ENCODE results near the gene TBL1X. TPM values are rescaled to one million over a fixed set of nuclear protein-coding genes. Genes with fewer than 3 reads are reported as not detected.

TBL1X gene
- total and polyA plus RNA-seq, 2 of the 13 experiments (the other 11 are each of a cell fraction or from before 2014, with no cell fraction given): 17.6 to 19.9 TPM

- TF ChIP-seq FOXJ3 (CRISPR knock-in tag; IDR thresholded peaks at IDR 0.05; ENCODE audit: borderline replicate concordance): no peak
- TF ChIP-seq ZNF816 (CRISPR knock-in tag; IDR thresholded peaks at IDR 0.05; ENCODE audit: borderline replicate concordance): no peak
- no peak for TF ChIP-seq JUN (CRISPR knock-in tag; IDR thresholded peaks at IDR 0.05)
- TF ChIP-seq TOE1 (CRISPR knock-in tag; IDR thresholded peaks at IDR 0.05): no peak
- no peak for TF ChIP-seq ZNF777 (CRISPR knock-in tag; IDR thresholded peaks at IDR 0.05)
- TF ChIP-seq U2AF2 (IDR thresholded peaks at IDR 0.05; ENCODE audit: low read depth, low read length): no peak
- no peak for TF ChIP-seq ZNF616 (CRISPR knock-in tag; IDR thresholded peaks at IDR 0.05; ENCODE audit: low read depth)
- no peak for TF ChIP-seq NONO (IDR thresholded peaks at IDR 0.05)
- no peak for TF ChIP-seq NONO (CRISPR knock-in tag; conservative IDR thresholded peaks at IDR 0.05)
- no peak for TF ChIP-seq PRDM10 (CRISPR knock-in tag; IDR thresholded peaks at IDR 0.05; ENCODE audit: low read depth)
- no peak for TF ChIP-seq ZNF775 (CRISPR knock-in tag; IDR thresholded peaks at IDR 0.05; ENCODE audit: borderline replicate concordance)
- TF ChIP-seq CBFB (CRISPR knock-in tag; IDR thresholded peaks at IDR 0.05): no peak
- peak; percentile 9 for TF ChIP-seq SKI (IDR thresholded peaks at IDR 0.05; ENCODE audit: partially characterized antibody)
- no peak for TF ChIP-seq ZNF772 (CRISPR knock-in tag; IDR thresholded peaks at IDR 0.05)
- no peak for TF ChIP-seq ZNF577 (CRISPR knock-in tag; IDR thresholded peaks at IDR 0.05; ENCODE audit: borderline replicate concordance, low read depth)
- TF ChIP-seq ZNF678 (CRISPR knock-in tag; IDR thresholded peaks at IDR 0.05): no peak
- TF ChIP-seq MAZ (IDR thresholded peaks at IDR 0.05; ENCODE audit: borderline replicate concordance, low read depth, low read length): no peak
- TF ChIP-seq MAZ (CRISPR knock-in tag; IDR thresholded peaks at IDR 0.05; ENCODE audit: low read depth): peak; percentile 34; the same call in 1 of the 2 replicates
- no peak for TF ChIP-seq PLRG1 (conservative IDR thresholded peaks at IDR 0.05)
- no peak for TF ChIP-seq BHLHE40 (IDR thresholded peaks at IDR 0.05; ENCODE audit: low read length)
- no peak for TF ChIP-seq SP140L (CRISPR knock-in tag; IDR thresholded peaks at IDR 0.05; ENCODE audit: borderline replicate concordance)
- no peak for TF ChIP-seq HNRNPUL1 (IDR thresholded peaks at IDR 0.05; ENCODE audit: low read depth, low read length)
- no peak for TF ChIP-seq FOXC1 (CRISPR knock-in tag; IDR thresholded peaks at IDR 0.05; ENCODE audit: borderline replicate concordance)
- TF ChIP-seq KLF9 (CRISPR knock-in tag; IDR thresholded peaks at IDR 0.05; ENCODE audit: low read depth): no peak
- TF ChIP-seq FIP1L1 (IDR thresholded peaks at IDR 0.05; ENCODE audit: borderline replicate concordance, insufficient read depth, low read depth, low read length): no peak
- TF ChIP-seq GPN1 (CRISPR knock-in tag; IDR thresholded peaks at IDR 0.05; ENCODE audit: borderline replicate concordance): no peak
- no peak for TF ChIP-seq KDM6A (CRISPR knock-in tag; IDR thresholded peaks at IDR 0.05; ENCODE audit: low read depth)
- TF ChIP-seq PHF8 (CRISPR knock-in tag; IDR thresholded peaks at IDR 0.05): 0 out of 2 replicates have a peak, but pooled peaks have one; percentile 21
- TF ChIP-seq THAP11 (CRISPR knock-in tag; IDR thresholded peaks at IDR 0.05): no peak
- TF ChIP-seq RARA (CRISPR knock-in tag; IDR thresholded peaks at IDR 0.05): 0 out of 2 replicates have a peak, but pooled peaks have one; percentile 19
These were observed at the start of gene TBL1X (continued) for GRCh38 chrX:9464435-9465371.
